SK-N-MC (cell line): Measurements from ENCODE around the gene SFXN2.
A peak's percentile ranks its signal among the peaks of the same experiment; 100 is the strongest.
"Not testable (repeated sequence)": the region's sequence is repeated elsewhere in the genome, so short reads cannot be mapped to it uniquely, and the experiment has no call there.

Experiments
- DNase-seq: peaks from one replicate; pipeline ENCODE4 v3.0.0-alpha.2; 2011; ENCODE audit warnings: low read depth, low spot score
- H3K27ac ChIP-seq: fragments of 200-600 bp; sonication (generic); 2 replicates; pipeline ENCODE4 v1.5.1; 2016; ENCODE audit warnings: mixed run types
- H3K36me3 ChIP-seq: fragments of 200-600 bp; sonication (generic); 2 replicates; pipeline ENCODE4 v1.6.1; 2017; ENCODE audit warnings: antibody characterized with exemption, low read length, mixed read lengths; ENCODE audit not compliant: insufficient read depth
- H3K4me3 ChIP-seq: fragments of 200-600 bp; sonication (generic); 2 replicates; pipeline ENCODE4 v1.5.1; 2016
- H3K9ac ChIP-seq: fragments of 200-600 bp; sonication (generic); 2 replicates; pipeline ENCODE4 v1.8.0; 2017; ENCODE audit warnings: mixed run types, mixed read lengths; ENCODE audit not compliant: insufficient read length
- H3K9me3 ChIP-seq: fragments of 200-600 bp; sonication (generic); 2 replicates; pipeline ENCODE4 v1.6.1; 2017; ENCODE audit warnings: low read depth, mild to moderate bottlenecking, antibody characterized with exemption, low read length, moderate library complexity, mixed read lengths
- EZH2 ChIP-seq: fragments of 200-600 bp; sonication (generic); IDR thresholded peaks from one replicate; pipeline ENCODE4 v1.6.1; 2017; ENCODE audit warnings: antibody characterized with exemption
- FOXP2 ChIP-seq: optimal IDR thresholded peaks from 2 replicates; pipeline ENCODE3; 2011; ENCODE audit warnings: mild to moderate bottlenecking, moderate library complexity; ENCODE audit not compliant: insufficient read depth; ENCODE audit errors: extremely low read length, control extremely low read depth
- POLR2AphosphoS5 ChIP-seq: IDR thresholded peaks from 2 replicates; pipeline ENCODE4 v1.6.1; 2012; ENCODE audit warnings: mild to moderate bottlenecking, low read depth, low read length, borderline replicate concordance

SFXN2 gene

GRCh38 chr10:102735065-102735562, 20.7 kb downstream of the SFXN2 start:
- Histone ChIP-seq H3K4me3 (no peak overlapping the region), H3K27ac (no peak overlapping the region), H3K9me3 (no peaks in the 10 kb centered on the region), H3K9ac (no peak overlapping the region), H3K36me3 (no peaks in the 10 kb centered on the region)
- no peak for DNase-seq
- no peak for TF ChIP-seq FOXP2

DNA sequence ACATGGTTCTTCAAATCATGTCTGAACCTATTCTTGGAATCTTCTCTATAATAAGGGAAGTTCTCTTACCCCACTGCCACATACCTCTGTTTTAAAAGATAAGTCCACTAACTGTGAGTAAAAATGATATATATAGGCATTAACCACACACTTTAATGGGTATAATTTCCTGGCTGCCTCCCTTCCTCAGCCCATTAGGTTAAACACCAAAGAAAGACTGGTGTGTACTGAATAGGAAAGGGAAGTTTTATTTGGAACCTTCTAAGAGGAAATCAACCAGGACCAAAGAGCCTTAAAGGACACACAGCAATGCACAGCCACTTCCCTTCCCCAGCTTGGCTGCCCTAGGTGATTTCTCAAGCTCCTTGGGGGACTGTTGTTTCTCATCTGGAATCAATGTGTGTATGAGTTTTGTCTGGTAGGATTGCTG, 24.3 kb downstream of the SFXN2 start:
- Histone ChIP-seq H3K4me3 (no peak overlapping the region), H3K9ac (no peak overlapping the region), H3K36me3 (no peaks in the 10 kb centered on the region), H3K27ac (0 out of 2 replicates have a peak overlapping the region, but pooled peaks have one; percentile 36), H3K9me3 (no peaks in the 10 kb centered on the region)
- TF ChIP-seq EZH2 (no peak), FOXP2 (no peak), POLR2AphosphoS5 (no peak)
- no peak for DNase-seq

GRCh38 chr10:102740229-102740628, 25.8 kb downstream of the SFXN2 start:
- no peak for DNase-seq
- TF ChIP-seq POLR2AphosphoS5 (no peak), FOXP2 (no peak), EZH2 (no peak)
- H3K9me3 ChIP-seq: no peaks in the 10 kb centered on the region

DNA sequence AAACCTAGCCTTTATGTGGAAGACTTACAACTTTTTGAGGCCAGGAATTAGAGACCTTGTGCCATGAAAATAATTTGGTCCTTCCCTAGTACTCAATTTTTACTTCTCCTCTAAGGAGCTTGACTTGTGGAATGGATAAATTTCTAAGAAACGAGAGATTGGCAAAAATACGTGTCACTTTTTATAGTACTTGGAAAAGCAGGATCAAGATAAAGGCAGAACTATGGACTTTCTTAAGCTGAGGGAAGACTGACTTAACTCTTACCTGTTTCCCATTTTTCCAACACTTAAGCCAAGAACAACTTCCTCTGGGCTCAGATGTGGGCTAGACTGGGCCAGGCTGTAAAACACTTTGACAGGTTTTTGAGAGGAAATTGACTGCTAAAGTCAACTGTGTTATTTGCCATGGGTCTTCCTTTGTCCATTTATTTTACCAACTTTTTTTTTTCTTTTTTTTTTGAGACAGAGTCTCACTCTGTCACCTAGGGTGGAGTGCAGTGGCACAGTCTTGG, 27.3 kb downstream of the SFXN2 start:
- no peaks in the 10 kb centered on the region for H3K9me3 ChIP-seq
- no peak overlapping the region for H3K27ac ChIP-seq
- TF ChIP-seq EZH2 (no peak), FOXP2 (no peak), POLR2AphosphoS5 (no peak)
- DNase-seq: no peak
- H3K4me3 ChIP-seq: no peak overlapping the region
- no peaks in the 10 kb centered on the region for H3K36me3 ChIP-seq
- no peak overlapping the region for H3K9ac ChIP-seq

More at GRCh38 chr10:102740229-102740628, 25.8 kb downstream of the SFXN2 start:
- Histone ChIP-seq H3K9ac (no peak overlapping the region), H3K4me3 (no peak overlapping the region), H3K36me3 (no peaks in the 10 kb centered on the region), H3K27ac (no peak overlapping the region)

- not testable (repeated sequence) for H3K9me3 ChIP-seq, H3K27ac ChIP-seq, DNase-seq, H3K9ac ChIP-seq, H3K4me3 ChIP-seq, H3K36me3 ChIP-seq
These were observed 27.9 kb downstream of the SFXN2 start for GRCh38 chr10:102742313-102742712.

GRCh38 chr10:102743078-102743587, 28.7 kb downstream of the SFXN2 start:
- no peak overlapping the region for H3K27ac ChIP-seq
- H3K9me3 ChIP-seq: no peaks in the 10 kb centered on the region
- no peak for DNase-seq
- peak overlapping the region; percentile 69 for H3K4me3 ChIP-seq
- no peak for TF ChIP-seq FOXP2
- no peak for TF ChIP-seq EZH2
- no peak for TF ChIP-seq POLR2AphosphoS5
- H3K9ac ChIP-seq: no peak overlapping the region
- no peaks in the 10 kb centered on the region for H3K36me3 ChIP-seq

DNA sequence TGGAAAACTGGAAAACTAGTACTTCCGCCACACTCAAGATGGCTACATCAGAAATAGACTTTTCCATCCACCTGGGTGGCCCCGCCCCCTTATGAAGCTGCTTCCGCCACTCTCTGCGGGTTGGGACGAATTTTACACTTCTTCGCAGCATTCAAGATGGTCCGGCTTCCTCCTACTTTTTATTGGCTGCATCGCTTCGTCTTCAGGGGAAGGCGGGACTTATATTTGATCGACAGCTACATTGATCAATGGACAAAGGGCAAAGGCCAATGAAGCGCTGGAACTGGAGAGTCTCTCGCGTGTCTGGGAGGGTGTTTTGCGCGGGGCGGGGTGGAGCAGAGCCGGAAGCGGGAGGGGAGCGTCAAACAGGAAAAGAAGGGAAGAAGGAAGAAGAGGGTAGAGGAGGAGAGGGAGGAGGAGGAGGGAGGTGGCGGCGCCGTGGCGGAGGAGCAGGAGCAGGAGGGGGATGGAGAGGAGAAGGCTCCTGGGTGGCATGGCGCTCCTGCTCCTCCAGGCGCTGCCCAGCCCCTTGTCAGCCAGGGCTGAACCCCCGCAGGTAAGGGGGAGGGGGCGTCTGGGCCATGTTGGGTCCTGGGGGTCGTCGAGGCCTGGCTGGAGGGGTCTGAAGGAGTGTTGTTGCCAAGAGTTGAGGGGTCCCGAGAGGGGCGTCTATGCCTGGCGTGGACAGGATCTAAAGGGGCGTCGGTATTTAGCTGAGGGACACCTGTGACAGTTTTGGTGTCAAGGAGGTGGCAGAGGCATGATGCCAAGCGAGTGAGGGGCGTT, 29.3 kb downstream of the SFXN2 start, which contains the start of gene WBP1L:
TSS of gene WBP1L (plus strand) at position 361 of the 786 bp plus-strand sequence. CDS start at position 467, 106 bp downstream.
- H3K9ac ChIP-seq: peak within 1 kb of the TSS; percentile 81
- H3K36me3 ChIP-seq: no peaks in the 10 kb centered on the region
- H3K27ac ChIP-seq: no peak within 1 kb of the TSS
- peak within 1 kb of the TSS; percentile 80 for H3K4me3 ChIP-seq
- TF ChIP-seq FOXP2: no peak
- TF ChIP-seq POLR2AphosphoS5: no peak; the same call in 1 of the 2 replicates
- no peak for TF ChIP-seq EZH2
- peak; percentile 91 for DNase-seq
- H3K9me3 ChIP-seq: no peaks in the 10 kb centered on the region

GRCh38 chr10:102744374-102745051, 30.1 kb downstream of the SFXN2 start:
- Histone ChIP-seq H3K9ac (peak overlapping the region; percentile 81), H3K9me3 (no peaks in the 10 kb centered on the region), H3K36me3 (no peaks in the 10 kb centered on the region), H3K4me3 (peak overlapping the region; percentile 80), H3K27ac (no peak overlapping the region)
- TF ChIP-seq EZH2 (no peak), POLR2AphosphoS5 (no peak), FOXP2 (no peak)
- no peak for DNase-seq
